A673 (cell line): ENCODE measurements around the gene DUSP14. TPM values are rescaled to one million over a fixed set of nuclear protein-coding genes. Genes with fewer than 3 reads are reported as not detected.

Experiments used
- BruUV-seq: library from RNA; stranded (reverse); fragments of 400-500 nt; replicated peaks from 2 replicates; lab custom pipeline; 2021; lab: Mats Ljungman, UMichigan
- CTCF ChIA-PET: fragments of 300-600 bp; sonication (Branson Sonifier 250); formaldehyde crosslinking; loops from one replicate; lab custom pipeline; 2022; ENCODE audit warnings: antibody characterized with exemption; lab: Charles Lee
- POLR2A ChIA-PET: fragments of 300-600 bp; sonication (Branson Sonifier 250); formaldehyde crosslinking; loops from one replicate; lab custom pipeline; 2022; ENCODE audit warnings: antibody characterized with exemption; ENCODE audit not compliant: low non-redundant PET; lab: Charles Lee
- DNase-seq: peaks from one replicate; pipeline ENCODE4 v3.0.0-alpha.2; 2015; ENCODE audit warnings: low spot score
- H3K27ac ChIP-seq: fragments of 200-600 bp; sonication (generic); 2 replicates; pipeline ENCODE4 v1.5.1; 2016; ENCODE audit warnings: mixed run types, low read depth, mild to moderate bottlenecking, mixed read lengths, antibody characterized with exemption, low read length; ENCODE audit not compliant: poor library complexity, severe bottlenecking
- H3K27me3 ChIP-seq: fragments of 200-600 bp; sonication (generic); replicated peaks from 2 replicates; pipeline ENCODE4 v1.6.1; 2017; ENCODE audit warnings: mixed run types, low read depth, mild to moderate bottlenecking, mixed read lengths, antibody characterized with exemption, low read length; ENCODE audit not compliant: insufficient read depth, poor library complexity
- H3K36me3 ChIP-seq: fragments of 200-600 bp; sonication (generic); 2 replicates; pipeline ENCODE4 v1.6.1; 2016; ENCODE audit warnings: mixed run types, mild to moderate bottlenecking, mixed read lengths, antibody characterized with exemption, low read length; ENCODE audit not compliant: insufficient read depth, poor library complexity, severe bottlenecking
- H3K4me1 ChIP-seq: fragments of 200-600 bp; sonication (generic); 2 replicates; pipeline ENCODE4 v1.6.1; 2017; ENCODE audit warnings: mixed run types, mild to moderate bottlenecking, mixed read lengths, antibody characterized with exemption, low read length; ENCODE audit not compliant: insufficient read depth, poor library complexity, severe bottlenecking
- H3K4me3 ChIP-seq: fragments of 200-600 bp; sonication (generic); 2 replicates; pipeline ENCODE4 v1.5.1; 2016; ENCODE audit warnings: low read depth, mixed run types, mild to moderate bottlenecking, mixed read lengths, low read length; ENCODE audit not compliant: poor library complexity, severe bottlenecking
- H3K9me3 ChIP-seq: fragments of 200-600 bp; sonication (generic); 2 replicates; pipeline ENCODE4 v1.6.1; 2016; ENCODE audit warnings: mixed run types, low read depth, mild to moderate bottlenecking, mixed read lengths, antibody characterized with exemption, low read length; ENCODE audit not compliant: poor library complexity, severe bottlenecking
- CTCF ChIP-seq: fragments of 300-800, 200-600 bp; sonication (generic); conservative IDR thresholded peaks from 2 replicates; pipeline ENCODE4 v1.5.1; 2017; ENCODE audit warnings: low read depth, mild to moderate bottlenecking, antibody characterized with exemption, low read length, moderate library complexity, mixed read lengths
- EZH2 ChIP-seq: fragments of 200-600 bp; sonication (generic); IDR thresholded peaks from 2 replicates; pipeline ENCODE4 v1.6.1; 2017; ENCODE audit warnings: borderline replicate concordance, low read depth, mild to moderate bottlenecking, mixed read lengths, antibody characterized with exemption, low read length; ENCODE audit not compliant: poor library complexity, severe bottlenecking
- intact Hi-C: fragments of 100-400 bp; cut with micrococcal nuclease; formaldehyde crosslinking; loops from one replicate; pipeline ENCODE4 v1.10.0; 2022; ENCODE audit not compliant: unreplicated experiment
- total RNA-seq: library from RNA; stranded (reverse); gene quantifications from 2 replicates; pipeline ENCODE4 v1.2.3, GENCODE V29; 2021

The DUSP14 gene
- total RNA-seq, 1 experiment from 2014 or later, result 13.8 TPM

DNA sequence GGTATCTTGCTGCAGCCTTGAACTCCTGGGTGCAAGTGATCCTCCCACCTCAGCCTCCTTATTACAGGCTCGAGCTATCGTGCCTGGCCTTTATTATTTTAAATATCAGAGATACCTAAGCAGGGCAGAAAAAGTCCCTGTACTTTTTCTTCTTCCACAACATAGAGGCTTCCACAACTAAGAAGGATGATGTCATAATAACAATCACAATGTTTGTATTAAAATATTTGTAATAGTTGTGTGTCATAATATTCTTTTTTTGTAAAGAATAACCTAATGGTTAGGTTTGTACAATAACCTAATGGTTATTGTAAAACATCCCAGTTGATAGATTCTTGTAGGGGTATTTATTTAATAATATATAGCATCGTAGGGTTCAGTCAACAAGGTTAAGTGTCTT is 26.7 kb upstream of the DUSP14 start:
- intact Hi-C loops, result no loop called here
- Histone ChIP-seq H3K9me3 (no peaks in the 10 kb centered on the region), H3K27ac (no peak overlapping the region), H3K4me3 (no peak overlapping the region), H3K4me1 (no peaks in the 10 kb centered on the region), H3K27me3 (no peaks in the 10 kb centered on the region), H3K36me3 (peaks cover 5% of the 10 kb centered on the region)
- DNase-seq, result no peak
- TF ChIP-seq CTCF (no peak), EZH2 (no peak)
- ChIA-PET CTCF (no interaction called here), POLR2A (no interaction called here)
- no TSS peak for BruUV-seq

DNA sequence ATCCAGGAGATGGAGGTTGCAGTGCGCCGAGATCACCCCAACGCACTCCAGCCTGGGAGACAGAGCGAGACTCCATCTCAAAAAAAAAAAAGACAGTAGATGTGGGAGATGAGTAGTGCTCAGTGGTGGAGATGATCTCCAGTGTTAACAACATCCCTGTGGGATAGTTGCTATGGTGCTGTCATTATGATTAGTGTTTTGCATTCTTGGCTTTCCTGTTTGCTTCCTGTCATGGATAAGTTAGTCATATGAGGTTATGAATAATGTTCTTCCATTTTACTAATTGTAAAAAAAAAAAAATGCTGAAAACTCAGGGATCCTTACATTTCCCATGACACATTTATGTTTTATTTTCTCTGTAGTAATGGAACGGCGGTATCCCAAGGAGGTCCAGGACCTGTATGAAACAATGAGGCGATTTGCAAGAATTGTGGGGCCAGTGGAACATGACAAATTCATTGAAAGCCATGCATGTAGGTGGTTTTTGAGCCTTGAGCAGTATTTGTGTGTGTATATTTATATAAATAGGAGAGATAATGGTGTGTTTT is 24.5 kb upstream of the DUSP14 start:
- Histone ChIP-seq H3K9me3 (no peaks in the 10 kb centered on the region), H3K36me3 (peaks cover 9% of the 10 kb centered on the region), H3K4me1 (no peaks in the 10 kb centered on the region), H3K27ac (no peak overlapping the region), H3K4me3 (no peak overlapping the region), H3K27me3 (no peaks in the 10 kb centered on the region)
- ChIA-PET POLR2A (no interaction called here), CTCF (no interaction called here)
- no peak for TF ChIP-seq CTCF
- no peak for TF ChIP-seq EZH2
- peak; percentile 14 for DNase-seq
- BruUV-seq, result no TSS peak
- intact Hi-C loops, result no loop called here

DNA sequence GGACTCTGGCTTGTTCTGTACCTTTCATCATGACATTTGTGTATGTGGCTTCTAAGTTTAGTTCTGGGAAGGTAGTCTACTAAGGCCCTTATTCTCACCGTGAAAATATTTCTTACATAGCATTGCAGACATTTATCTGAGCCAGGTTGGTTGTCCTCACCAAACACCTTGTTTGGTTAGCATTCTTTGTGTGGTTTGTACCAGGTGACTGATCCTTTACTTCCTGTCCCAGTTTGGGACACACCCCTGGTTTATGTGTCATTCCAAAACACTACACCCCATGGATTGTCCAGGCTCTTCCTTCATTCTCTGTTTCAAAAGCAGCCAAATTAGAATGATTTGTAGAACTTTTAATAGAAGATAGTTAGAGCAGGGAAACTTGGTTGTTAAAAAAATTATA is 23.2 kb upstream of the DUSP14 start:
- intact Hi-C loops, result no loop called here
- H3K9me3 ChIP-seq, result no peaks in the 10 kb centered on the region
- H3K27ac ChIP-seq, result no peak overlapping the region
- CTCF ChIA-PET, result no interaction called here
- BruUV-seq, result no TSS peak
- H3K4me1 ChIP-seq, result no peaks in the 10 kb centered on the region
- peaks cover 14% of the 10 kb centered on the region for H3K36me3 ChIP-seq
- DNase-seq, result no peak
- H3K4me3 ChIP-seq, result no peak overlapping the region
- POLR2A ChIA-PET, result no interaction called here
- H3K27me3 ChIP-seq, result no peaks in the 10 kb centered on the region
- TF ChIP-seq CTCF (no peak), EZH2 (no peak)
